HUES64 (cell line): ENCODE data around the gene PPME1.

Source experiments
- H3K27ac ChIP-seq: 2 replicates; pipeline ENCODE4 v1.7.0; 2013; ENCODE audit warnings: low read depth, low read length, inconsistent platforms
- H3K27me3 ChIP-seq: 2 replicates; pipeline ENCODE4 v1.6.1; 2013; ENCODE audit warnings: mild to moderate bottlenecking, low read length; ENCODE audit not compliant: insufficient read depth
- H3K36me3 ChIP-seq: 2 replicates; pipeline ENCODE4 v1.6.1; 2013; ENCODE audit warnings: mild to moderate bottlenecking, low read length; ENCODE audit not compliant: insufficient read depth
- H3K4me1 ChIP-seq: 2 replicates; pipeline ENCODE4 v1.6.1; 2013; ENCODE audit warnings: mild to moderate bottlenecking, low read length, moderate library complexity; ENCODE audit not compliant: insufficient read depth
- H3K4me3 ChIP-seq: 2 replicates; pipeline ENCODE4 v1.5.1; 2013; ENCODE audit warnings: mild to moderate bottlenecking, low read length, moderate library complexity
- H3K9ac ChIP-seq: 2 replicates; pipeline ENCODE4 v1.6.1; 2013; ENCODE audit warnings: mild to moderate bottlenecking, low read depth, low read length
- H3K9me3 ChIP-seq: 2 replicates; pipeline ENCODE4 v1.6.1; 2013; ENCODE audit warnings: low read depth, low read length; ENCODE audit not compliant: insufficient read depth
- WGBS: fragments of 150-250, 120-280 bp; methylation state at CpG from one replicate; pipeline ENCODE4 v1.1.7; 2013; ENCODE audit warnings: missing lambda C conversion rate; 5-methylcytosine and 5-hydroxymethylcytosine counted together

PPME1 gene

GRCh38 chr11:74162681-74163467 lies 8.2 kb upstream of the PPME1 start:
- no peaks in the 10 kb centered on the region for H3K9me3 ChIP-seq
- H3K9ac ChIP-seq: no peak overlapping the region
- no peak overlapping the region for H3K4me3 ChIP-seq
- 95% methylated on average over 2 of the region's 2 CpGs for whole genome bisulfite sequencing
- no peaks in the 10 kb centered on the region for H3K27me3 ChIP-seq
- peaks cover 72% of the 10 kb centered on the region for H3K36me3 ChIP-seq
- no peaks in the 10 kb centered on the region for H3K4me1 ChIP-seq
- H3K27ac ChIP-seq: no peak overlapping the region

GRCh38 chr11:74168838-74169237 lies 2.3 kb upstream of the PPME1 start:
- peak overlapping the region; percentile 77; the same call in 1 of the 2 replicates for H3K4me3 ChIP-seq
- H3K36me3 ChIP-seq: peaks cover 45% of the 10 kb centered on the region
- no peak overlapping the region for H3K27ac ChIP-seq
- no peaks in the 10 kb centered on the region for H3K27me3 ChIP-seq
- H3K9ac ChIP-seq: no peak overlapping the region
- peaks cover 19% of the 10 kb centered on the region; the same call in 1 of the 2 replicates for H3K4me1 ChIP-seq
- 85% methylated on average over 3 of the region's 3 CpGs for WGBS
- H3K9me3 ChIP-seq: no peaks in the 10 kb centered on the region

GRCh38 chr11:74169738-74170458 lies 1.2 kb upstream of the PPME1 start:
- H3K9ac ChIP-seq: peak overlapping the region; percentile 75
- peak overlapping the region; percentile 77 for H3K4me3 ChIP-seq
- 15% methylated on average over 9 of the region's 9 CpGs for WGBS
- H3K4me1 ChIP-seq: peaks cover 19% of the 10 kb centered on the region; the same call in 1 of the 2 replicates
- no peaks in the 10 kb centered on the region for H3K9me3 ChIP-seq
- no peak overlapping the region for H3K27ac ChIP-seq
- H3K27me3 ChIP-seq: no peaks in the 10 kb centered on the region
- H3K36me3 ChIP-seq: peaks cover 38% of the 10 kb centered on the region

GRCh38 chr11:74171630-74171968 lies 510 bp downstream of the PPME1 start:
- H3K36me3 ChIP-seq: peaks cover 23% of the 10 kb centered on the region
- peaks cover 19% of the 10 kb centered on the region; the same call in 1 of the 2 replicates for H3K4me1 ChIP-seq
- no peaks in the 10 kb centered on the region for H3K9me3 ChIP-seq
- WGBS: 4% methylated on average over 5 of the region's 5 CpGs
- H3K9ac ChIP-seq: peak overlapping the region; percentile 66
- peak overlapping the region; percentile 77 for H3K4me3 ChIP-seq
- H3K27ac ChIP-seq: peak overlapping the region; percentile 66
- H3K27me3 ChIP-seq: no peaks in the 10 kb centered on the region

GRCh38 chr11:74171997-74172396 lies 908 bp downstream of the PPME1 start:
- Histone ChIP-seq H3K27ac (no peak overlapping the region), H3K4me1 (peaks cover 19% of the 10 kb centered on the region; the same call in 1 of the 2 replicates), H3K9me3 (no peaks in the 10 kb centered on the region), H3K4me3 (peak overlapping the region; percentile 77), H3K9ac (peak overlapping the region; percentile 66), H3K27me3 (no peaks in the 10 kb centered on the region), H3K36me3 (peaks cover 19% of the 10 kb centered on the region)
- 37% methylated on average over 5 of the region's 5 CpGs for WGBS

- no peaks in the 10 kb centered on the region for H3K9me3 ChIP-seq
- H3K4me1 ChIP-seq: peaks cover 9% of the 10 kb centered on the region; the same call in 1 of the 2 replicates
- no peak overlapping the region for H3K9ac ChIP-seq
- H3K4me3 ChIP-seq: no peak overlapping the region
- no peaks in the 10 kb centered on the region for H3K27me3 ChIP-seq
- H3K36me3 ChIP-seq: 0 out of 2 replicates have a peak, but pooled peaks cover 6% of the 10 kb centered on the region
- no peak overlapping the region for H3K27ac ChIP-seq
- no CpG with 5 or more reads among the region's 1 CpG for WGBS
Observed at GRCh38 chr11:74175920-74176319, 4.8 kb downstream of the PPME1 start.

- no peak overlapping the region for H3K9ac ChIP-seq
- 93% methylated on average over 7 of the region's 7 CpGs for WGBS
- no peak overlapping the region for H3K4me3 ChIP-seq
- no peak overlapping the region for H3K27ac ChIP-seq
- H3K36me3 ChIP-seq: no peaks in the 10 kb centered on the region
- no peaks in the 10 kb centered on the region for H3K9me3 ChIP-seq
- no peaks in the 10 kb centered on the region for H3K4me1 ChIP-seq
- no peaks in the 10 kb centered on the region for H3K27me3 ChIP-seq
Observed at GRCh38 chr11:74179234-74180052, 8.4 kb downstream of the PPME1 start.

- no peaks in the 10 kb centered on the region for H3K9me3 ChIP-seq
- no peaks in the 10 kb centered on the region for H3K4me1 ChIP-seq
- WGBS: 93% methylated on average over 4 of the region's 4 CpGs
- H3K27me3 ChIP-seq: no peaks in the 10 kb centered on the region
- no peak overlapping the region for H3K4me3 ChIP-seq
- no peak overlapping the region for H3K9ac ChIP-seq
- H3K27ac ChIP-seq: no peak overlapping the region
- H3K36me3 ChIP-seq: no peaks in the 10 kb centered on the region
Observed at GRCh38 chr11:74182635-74183034, 11.5 kb downstream of the PPME1 start.

GRCh38 chr11:74185285-74185684 lies 14.2 kb downstream of the PPME1 start:
- no peak overlapping the region for H3K9ac ChIP-seq
- peaks cover 12% of the 10 kb centered on the region; the same call in 1 of the 2 replicates for H3K36me3 ChIP-seq
- 97% methylated on average over 4 of the region's 5 CpGs for WGBS
- no peaks in the 10 kb centered on the region for H3K4me1 ChIP-seq
- no peaks in the 10 kb centered on the region for H3K9me3 ChIP-seq
- H3K4me3 ChIP-seq: no peak overlapping the region
- no peaks in the 10 kb centered on the region for H3K27me3 ChIP-seq
- no peak overlapping the region for H3K27ac ChIP-seq

- Histone ChIP-seq H3K36me3 (peaks cover 16% of the 10 kb centered on the region; the same call in 1 of the 2 replicates), H3K4me3 (no peak overlapping the region), H3K9me3 (no peaks in the 10 kb centered on the region), H3K27ac (no peak overlapping the region), H3K4me1 (no peaks in the 10 kb centered on the region), H3K27me3 (no peaks in the 10 kb centered on the region), H3K9ac (no peak overlapping the region)
- WGBS: 96% methylated on average over 2 of the region's 2 CpGs
Observed at GRCh38 chr11:74185695-74186094, 14.6 kb downstream of the PPME1 start.

- Histone ChIP-seq H3K27me3 (no peaks in the 10 kb centered on the region), H3K36me3 (peaks cover 22% of the 10 kb centered on the region; the same call in 1 of the 2 replicates), H3K4me3 (no peak overlapping the region), H3K9ac (no peak overlapping the region), H3K4me1 (no peaks in the 10 kb centered on the region), H3K9me3 (peaks cover 12% of the 10 kb centered on the region), H3K27ac (no peak overlapping the region)
Observed at GRCh38 chr11:74195828-74196227, 24.7 kb downstream of the PPME1 start.
